Endothelial cell (in vitro differentiated cells): ENCODE results near the gene SH3BGRL2. TPM values are rescaled to one million over a fixed set of nuclear protein-coding genes. Genes with fewer than 3 reads are reported as not detected.
"Not testable (repeated sequence)": the region's sequence is repeated elsewhere in the genome, so short reads cannot be mapped to it uniquely, and the experiment has no call there.

Experiments used
- DNase-seq: peaks from one replicate; pipeline ENCODE4 v3.0.0; 2021; ENCODE audit warnings: low spot score
- H3K27ac Mint-ChIP-seq: one replicate; pipeline ENCODE4 v1.8.0; 2021; ENCODE audit warnings: mixed read lengths, inconsistent platforms; ENCODE audit not compliant: unreplicated experiment
- H3K27me3 Mint-ChIP-seq: one replicate; pipeline ENCODE4 v1.8.0; 2021; ENCODE audit warnings: mild to moderate bottlenecking, moderate library complexity, mixed read lengths, inconsistent platforms; ENCODE audit not compliant: unreplicated experiment
- H3K36me3 Mint-ChIP-seq: one replicate; pipeline ENCODE4 v1.8.0; 2021; ENCODE audit warnings: mild to moderate bottlenecking, low read depth, mixed read lengths, inconsistent platforms; ENCODE audit not compliant: unreplicated experiment
- H3K4me1 Mint-ChIP-seq: one replicate; pipeline ENCODE4 v1.8.0; 2021; ENCODE audit warnings: mild to moderate bottlenecking, mixed read lengths, inconsistent platforms; ENCODE audit not compliant: unreplicated experiment
- H3K4me3 Mint-ChIP-seq: one replicate; pipeline ENCODE4 v1.8.0; 2021; ENCODE audit warnings: mild to moderate bottlenecking, mixed read lengths, inconsistent platforms; ENCODE audit not compliant: unreplicated experiment
- H3K9me3 Mint-ChIP-seq: one replicate; pipeline ENCODE4 v1.8.0; 2021; ENCODE audit warnings: mixed read lengths, inconsistent platforms; ENCODE audit not compliant: unreplicated experiment
- CTCF ChIP-seq: fragments of 200-600 bp; sonication (generic); IDR thresholded peaks from one replicate; pipeline ENCODE4 v1.5.0; 2021; ENCODE audit warnings: antibody characterized with exemption; ENCODE audit not compliant: unreplicated experiment
- total RNA-seq: library from RNA; stranded (reverse); fragmentation: NEBNext Ultra II Directional; extraction: Animal tissue kit (Norgen Biotek cat#: 25700); gene quantifications from one replicate; pipeline ENCODE4 v1.2.1, GENCODE V29; 2021; ENCODE audit not compliant: unreplicated experiment

SH3BGRL2 gene
- total RNA-seq, 1 donor from 2014 or later, result 7.0 TPM

- H3K36me3 Mint-ChIP-seq, result no peaks in the 10 kb centered on the region
- no peaks in the 10 kb centered on the region for H3K4me1 Mint-ChIP-seq
- no peak for TF ChIP-seq CTCF
- no peak overlapping the region for H3K27ac Mint-ChIP-seq
- no peak for DNase-seq
- H3K27me3 Mint-ChIP-seq, result no peaks in the 10 kb centered on the region
- no peak overlapping the region for H3K4me3 Mint-ChIP-seq
- no peaks in the 10 kb centered on the region for H3K9me3 Mint-ChIP-seq
Measured at GRCh38 chr6:79676785-79677736, 45.9 kb downstream of the SH3BGRL2 start.

GRCh38 chr6:79682682-79683081 lies 51.6 kb downstream of the SH3BGRL2 start:
- not testable (repeated sequence) for H3K4me3 Mint-ChIP-seq, H3K9me3 Mint-ChIP-seq, DNase-seq, H3K27ac Mint-ChIP-seq, H3K27me3 Mint-ChIP-seq, H3K36me3 Mint-ChIP-seq, H3K4me1 Mint-ChIP-seq

DNA sequence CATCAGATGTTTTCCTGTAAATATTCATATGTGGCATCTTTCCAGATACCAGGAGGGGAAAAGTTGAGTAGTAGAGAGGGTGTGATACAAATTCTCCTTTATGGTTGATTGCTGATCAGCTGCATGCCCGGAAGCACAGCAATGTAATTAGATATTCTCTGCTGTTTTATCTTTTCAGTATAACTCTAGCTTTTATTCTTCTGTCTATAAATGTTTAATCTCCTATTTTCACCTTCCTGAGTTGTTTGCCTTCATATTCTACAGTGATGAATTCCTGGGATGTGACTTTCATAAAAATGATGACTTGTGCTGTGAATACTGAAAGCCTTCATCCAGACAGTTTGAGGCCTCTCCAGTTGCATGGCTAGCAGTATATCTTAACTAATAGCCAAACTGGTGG lies 53.7 kb downstream of the SH3BGRL2 start:
- Mint-ChIP-seq H3K9me3 (no peaks in the 10 kb centered on the region), H3K27ac (no peak overlapping the region), H3K4me1 (peaks cover 3% of the 10 kb centered on the region), H3K36me3 (no peaks in the 10 kb centered on the region), H3K27me3 (no peaks in the 10 kb centered on the region), H3K4me3 (no peak overlapping the region)
- no peak for TF ChIP-seq CTCF
- no peak for DNase-seq

DNA sequence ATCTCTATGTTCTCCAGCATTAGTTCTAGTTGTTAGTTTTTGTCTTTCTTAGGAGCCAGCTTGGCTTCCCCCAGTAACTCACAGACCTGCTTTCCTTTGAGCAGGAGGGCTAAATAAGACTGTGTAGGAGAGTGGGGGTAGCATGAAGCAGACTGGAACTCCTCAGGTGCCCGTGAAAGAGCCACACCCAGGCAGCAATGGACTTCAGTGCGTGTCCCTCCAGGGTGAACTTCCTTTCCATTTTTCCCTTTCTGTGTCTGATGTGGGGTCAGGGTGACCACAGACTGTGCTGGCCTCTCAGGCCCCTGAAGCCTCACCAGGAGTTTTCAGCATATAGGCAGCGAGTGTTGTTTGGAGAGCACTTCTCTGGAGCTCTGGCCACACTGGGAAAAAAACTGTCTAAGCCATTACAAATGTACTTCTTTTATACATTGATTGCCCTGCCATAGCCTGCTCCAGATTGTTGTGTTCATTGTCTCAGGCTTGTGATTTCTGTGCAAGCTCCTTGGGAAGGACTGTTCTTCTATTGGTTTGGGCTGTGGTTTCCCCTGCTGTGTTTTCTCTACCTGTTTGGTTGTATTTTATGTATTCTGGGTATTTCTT lies 55.7 kb downstream of the SH3BGRL2 start:
- Mint-ChIP-seq H3K27me3 (peaks cover 3% of the 10 kb centered on the region), H3K4me1 (peaks cover 3% of the 10 kb centered on the region), H3K36me3 (peaks cover 3% of the 10 kb centered on the region), H3K9me3 (no peaks in the 10 kb centered on the region), H3K27ac (no peak overlapping the region), H3K4me3 (no peak overlapping the region)
- TF ChIP-seq CTCF, result no peak
- DNase-seq, result no peak

DNA sequence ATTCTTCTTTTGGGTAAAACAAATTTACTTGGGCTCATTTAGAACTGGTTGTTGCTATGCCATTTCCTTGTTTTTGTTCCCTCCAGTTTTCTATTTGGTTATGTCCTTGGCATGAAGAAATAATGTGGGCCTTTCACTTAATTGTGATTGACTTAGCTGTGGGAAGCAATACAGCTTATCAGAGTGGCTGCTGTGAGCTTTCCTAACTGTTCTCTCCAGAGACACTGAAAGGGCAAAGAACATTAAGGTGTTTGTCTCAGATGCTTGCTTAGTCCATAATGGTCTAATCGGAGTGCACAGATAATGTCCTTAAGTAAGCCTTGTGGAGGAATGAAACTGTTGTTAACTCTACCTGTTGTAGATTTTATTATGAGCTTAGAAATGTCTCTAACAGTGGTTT lies 56.6 kb downstream of the SH3BGRL2 start:
- H3K4me1 Mint-ChIP-seq, result peaks cover 3% of the 10 kb centered on the region
- H3K9me3 Mint-ChIP-seq, result no peaks in the 10 kb centered on the region
- H3K27me3 Mint-ChIP-seq, result peaks cover 3% of the 10 kb centered on the region
- DNase-seq, result no peak
- H3K27ac Mint-ChIP-seq, result no peak overlapping the region
- TF ChIP-seq CTCF, result no peak
- no peak overlapping the region for H3K4me3 Mint-ChIP-seq
- peaks cover 3% of the 10 kb centered on the region for H3K36me3 Mint-ChIP-seq
